ENCODE data around the gene DEPP1.
A peak's percentile ranks its signal among the peaks of the same experiment; 100 is the strongest.

The DEPP1 gene

GRCh38 chr10:44960088-44960460 lies 18.5 kb downstream of the DEPP1 start:
- Histone ChIP-seq H3K36me3 (ENCODE audit: control insufficient read depth, insufficient read depth, low read length) (no peaks in the 10 kb centered on the region), H4K5ac (ENCODE audit: low read length) (no peak overlapping the region), H2BK120ac (ENCODE audit: low read depth, low read length) (no peak overlapping the region), H3K79me2 (ENCODE audit: control insufficient read depth, insufficient read depth, low read length) (no peaks in the 10 kb centered on the region), H3K27ac (ENCODE audit: low read depth, low read length) (no peak overlapping the region), H3K4me1 (ENCODE audit: control insufficient read depth, low read depth, low read length) (peaks cover 6% of the 10 kb centered on the region), H4K8ac (ENCODE audit: low read depth, low read length) (no peak overlapping the region), H2BK15ac (replicated peaks; ENCODE audit: low read depth) (no peak overlapping the region), H3K27me3 (ENCODE audit: insufficient read depth, low read length, poor library complexity) (no peaks in the 10 kb centered on the region), H3K18ac (ENCODE audit: low read length) (no peak overlapping the region), H3K4ac (ENCODE audit: low read depth, low read length) (no peak overlapping the region), H2AK5ac (ENCODE audit: low read length) (no peak overlapping the region), H3K79me1 (ENCODE audit: low read length) (no peaks in the 10 kb centered on the region), H2BK5ac (ENCODE audit: low read length) (no peak overlapping the region), H3K4me3 (ENCODE audit: low read length) (no peak overlapping the region), H3K4me2 (ENCODE audit: low read length) (peak overlapping the region; percentile 99), H3K56ac (ENCODE audit: low read length) (peak overlapping the region; percentile 90), H3K23ac (ENCODE audit: low read length) (no peak overlapping the region), H3K9ac (ENCODE audit: low read length) (peak overlapping the region; percentile 68)
- DNase-seq: peak; percentile 68
- no CpG with 5 or more reads among the region's 8 CpGs for WGBS (ENCODE audit: extremely low coverage, insufficient coverage, low lambda C conversion rate)

- no peak within 1 kb of the TSS for H2BK15ac ChIP-seq (replicated peaks; ENCODE audit: low read depth)
- H3K18ac ChIP-seq (ENCODE audit: low read length): peak within 1 kb of the TSS; percentile 93
- H3K4me3 ChIP-seq (ENCODE audit: low read length): peak within 1 kb of the TSS; percentile 75
- peak within 1 kb of the TSS; percentile 99 for H3K4me2 ChIP-seq (ENCODE audit: low read length)
- H2AK5ac ChIP-seq (ENCODE audit: low read length): no peak within 1 kb of the TSS
- DNase-seq: peak; percentile 94
- peak within 1 kb of the TSS; percentile 91 for H3K4ac ChIP-seq (ENCODE audit: low read depth, low read length)
- WGBS (ENCODE audit: extremely low coverage, insufficient coverage, low lambda C conversion rate): no CpG with 5 or more reads among the region's 74 CpGs
- H4K5ac ChIP-seq (ENCODE audit: low read length): no peak within 1 kb of the TSS
- no peaks in the 10 kb centered on the region for H3K36me3 ChIP-seq (ENCODE audit: control insufficient read depth, insufficient read depth, low read length)
- no peak within 1 kb of the TSS for H2BK120ac ChIP-seq (ENCODE audit: low read depth, low read length)
- no peak within 1 kb of the TSS for H3K27ac ChIP-seq (ENCODE audit: low read depth, low read length)
- no peak within 1 kb of the TSS for H3K23ac ChIP-seq (ENCODE audit: low read length)
- no peaks in the 10 kb centered on the region for H3K27me3 ChIP-seq (ENCODE audit: insufficient read depth, low read length, poor library complexity)
- H3K79me1 ChIP-seq (ENCODE audit: low read length): no peaks in the 10 kb centered on the region
- H3K9ac ChIP-seq (ENCODE audit: low read length): peak within 1 kb of the TSS; percentile 87
- no peaks in the 10 kb centered on the region for H3K79me2 ChIP-seq (ENCODE audit: control insufficient read depth, insufficient read depth, low read length)
- H2BK5ac ChIP-seq (ENCODE audit: low read length): peak within 1 kb of the TSS; percentile 53
- peak within 1 kb of the TSS; percentile 92 for H3K56ac ChIP-seq (ENCODE audit: low read length)
- peaks cover 6% of the 10 kb centered on the region for H3K4me1 ChIP-seq (ENCODE audit: control insufficient read depth, low read depth, low read length)
- no peak within 1 kb of the TSS for H4K8ac ChIP-seq (ENCODE audit: low read depth, low read length)
Measured at GRCh38 chr10:44959247-44960087, 19.1 kb downstream of the DEPP1 start, which contains the start of gene RASSF4. RASSF4 (plus strand) TSS chr10:44959802; CDS start chr10:44970203, 10,401 bp downstream.

- DNase-seq: no peak
- Histone ChIP-seq H3K23ac (ENCODE audit: low read length) (no peak overlapping the region), H2AK5ac (ENCODE audit: low read length) (no peak overlapping the region), H3K4me1 (ENCODE audit: control insufficient read depth, low read depth, low read length) (peaks cover 4% of the 10 kb centered on the region), H3K27ac (ENCODE audit: low read depth, low read length) (no peak overlapping the region), H3K36me3 (ENCODE audit: control insufficient read depth, insufficient read depth, low read length) (no peaks in the 10 kb centered on the region), H3K18ac (ENCODE audit: low read length) (peak overlapping the region; percentile 93), H3K4ac (ENCODE audit: low read depth, low read length) (peak overlapping the region; percentile 91), H3K4me3 (ENCODE audit: low read length) (peak overlapping the region; percentile 75), H3K9ac (ENCODE audit: low read length) (peak overlapping the region; percentile 87), H4K5ac (ENCODE audit: low read length) (no peak overlapping the region), H3K4me2 (ENCODE audit: low read length) (peak overlapping the region; percentile 79), H3K27me3 (ENCODE audit: insufficient read depth, low read length, poor library complexity) (no peaks in the 10 kb centered on the region), H2BK15ac (replicated peaks; ENCODE audit: low read depth) (no peak overlapping the region), H4K8ac (ENCODE audit: low read depth, low read length) (no peak overlapping the region), H3K79me2 (ENCODE audit: control insufficient read depth, insufficient read depth, low read length) (no peaks in the 10 kb centered on the region), H2BK5ac (ENCODE audit: low read length) (no peak overlapping the region), H3K79me1 (ENCODE audit: low read length) (no peaks in the 10 kb centered on the region), H3K56ac (ENCODE audit: low read length) (peak overlapping the region; percentile 92), H2BK120ac (ENCODE audit: low read depth, low read length) (no peak overlapping the region)
- WGBS (ENCODE audit: extremely low coverage, insufficient coverage, low lambda C conversion rate): no CpG with 5 or more reads among the region's 6 CpGs
Measured at GRCh38 chr10:44958898-44959246, 19.7 kb downstream of the DEPP1 start.

GRCh38 chr10:44958196-44958897 lies 20.3 kb downstream of the DEPP1 start:
- WGBS (ENCODE audit: extremely low coverage, insufficient coverage, low lambda C conversion rate): no CpG with 5 or more reads among the region's 5 CpGs

GRCh38 chr10:44956717-44957706 lies 21.6 kb downstream of the DEPP1 start:
- Histone ChIP-seq H3K27me3 (ENCODE audit: insufficient read depth, low read length, poor library complexity) (no peaks in the 10 kb centered on the region), H4K8ac (ENCODE audit: low read depth, low read length) (no peak overlapping the region), H3K4me1 (ENCODE audit: control insufficient read depth, low read depth, low read length) (peaks cover 10% of the 10 kb centered on the region), H2BK5ac (ENCODE audit: low read length) (no peak overlapping the region), H3K27ac (ENCODE audit: low read depth, low read length) (no peak overlapping the region), H3K56ac (ENCODE audit: low read length) (no peak overlapping the region), H2BK15ac (replicated peaks; ENCODE audit: low read depth) (no peak overlapping the region), H3K4me3 (ENCODE audit: low read length) (no peak overlapping the region), H2AK5ac (ENCODE audit: low read length) (no peak overlapping the region), H3K18ac (ENCODE audit: low read length) (no peak overlapping the region), H4K5ac (ENCODE audit: low read length) (no peak overlapping the region), H3K9ac (ENCODE audit: low read length) (no peak overlapping the region), H3K79me2 (ENCODE audit: control insufficient read depth, insufficient read depth, low read length) (no peaks in the 10 kb centered on the region), H3K4ac (ENCODE audit: low read depth, low read length) (no peak overlapping the region), H3K36me3 (ENCODE audit: control insufficient read depth, insufficient read depth, low read length) (no peaks in the 10 kb centered on the region), H2BK120ac (ENCODE audit: low read depth, low read length) (no peak overlapping the region), H3K4me2 (ENCODE audit: low read length) (no peak overlapping the region), H3K23ac (ENCODE audit: low read length) (no peak overlapping the region), H3K79me1 (ENCODE audit: low read length) (no peaks in the 10 kb centered on the region)
- no peak for DNase-seq
- WGBS (ENCODE audit: extremely low coverage, insufficient coverage, low lambda C conversion rate): no CpG with 5 or more reads among the region's 4 CpGs

More at GRCh38 chr10:44958196-44958897, 20.3 kb downstream of the DEPP1 start:
- Histone ChIP-seq H3K79me1 (ENCODE audit: low read length) (no peaks in the 10 kb centered on the region), H4K8ac (ENCODE audit: low read depth, low read length) (no peak overlapping the region), H3K4me1 (ENCODE audit: control insufficient read depth, low read depth, low read length) (peaks cover 4% of the 10 kb centered on the region), H2BK120ac (ENCODE audit: low read depth, low read length) (no peak overlapping the region), H3K27me3 (ENCODE audit: insufficient read depth, low read length, poor library complexity) (no peaks in the 10 kb centered on the region), H3K56ac (ENCODE audit: low read length) (peak overlapping the region; percentile 92), H4K5ac (ENCODE audit: low read length) (no peak overlapping the region), H3K9ac (ENCODE audit: low read length) (peak overlapping the region; percentile 87), H3K4ac (ENCODE audit: low read depth, low read length) (no peak overlapping the region), H2AK5ac (ENCODE audit: low read length) (no peak overlapping the region), H3K4me3 (ENCODE audit: low read length) (no peak overlapping the region), H3K36me3 (ENCODE audit: control insufficient read depth, insufficient read depth, low read length) (no peaks in the 10 kb centered on the region), H3K4me2 (ENCODE audit: low read length) (peak overlapping the region; percentile 79), H3K23ac (ENCODE audit: low read length) (no peak overlapping the region), H2BK5ac (ENCODE audit: low read length) (no peak overlapping the region), H2BK15ac (replicated peaks; ENCODE audit: low read depth) (no peak overlapping the region), H3K18ac (ENCODE audit: low read length) (no peak overlapping the region), H3K79me2 (ENCODE audit: control insufficient read depth, insufficient read depth, low read length) (no peaks in the 10 kb centered on the region), H3K27ac (ENCODE audit: low read depth, low read length) (no peak overlapping the region)
- peak; percentile 53 for DNase-seq

Data from mesendoderm (in vitro differentiated cells).